Esophagus (tissue), 2 donors: ENCODE data around the gene HKDC1. TPM values are rescaled to one million over a fixed set of nuclear protein-coding genes. Genes with fewer than 3 reads are reported as not detected.
"Not testable (repeated sequence)": the region's sequence is repeated elsewhere in the genome, so short reads cannot be mapped to it uniquely, and the experiment has no call there.

ENCODE experiments used
- H3K27ac ChIP-seq, 2 donors: one replicate each; pipeline ENCODE4 v1.5.1; 2013; ENCODE audit warnings: low read depth in 2 of 2, mild to moderate bottlenecking in 2 of 2, inconsistent platforms in 1 of 2, low read length in 1 of 2, moderate library complexity in 1 of 2
- H3K27me3 ChIP-seq, 2 donors: one replicate each; pipeline ENCODE4 v1.6.1; 2013; ENCODE audit warnings: low read length in 2 of 2, control low read depth in 1 of 2, mild to moderate bottlenecking in 1 of 2; ENCODE audit not compliant: insufficient read depth in 2 of 2, control insufficient read depth in 1 of 2
- H3K36me3 ChIP-seq, 2 donors: one replicate each; pipeline ENCODE4 v1.6.1; 2013; ENCODE audit warnings: low read length in 1 of 2; ENCODE audit not compliant: control insufficient read depth in 2 of 2, insufficient read depth in 2 of 2
- H3K4me1 ChIP-seq, 2 donors: one replicate each; pipeline ENCODE4 v1.6.1; 2013; ENCODE audit warnings: low read length in 1 of 2; ENCODE audit not compliant: control insufficient read depth in 2 of 2, insufficient read depth in 2 of 2
- H3K4me3 ChIP-seq, 2 donors: one replicate each; pipeline ENCODE4 v1.5.1; 2013; ENCODE audit warnings: low read length in 2 of 2, mild to moderate bottlenecking in 2 of 2, low read depth in 1 of 2, moderate library complexity in 1 of 2
- H3K9me3 ChIP-seq, 2 donors: one replicate each; pipeline ENCODE4 v1.6.1; 2013; ENCODE audit warnings: mild to moderate bottlenecking in 2 of 2, low read depth in 1 of 2, low read length in 1 of 2, moderate library complexity in 1 of 2; ENCODE audit not compliant: control insufficient read depth in 2 of 2, insufficient read depth in 1 of 2
- whole genome bisulfite sequencing, 2 donors: extraction: QIAGEN DNeasy Blood & Tissue Kit; methylation state at CpG; one replicate each; pipeline ENCODE4 v1.1.7; 2013; 5-methylcytosine and 5-hydroxymethylcytosine counted together
- polyA plus RNA-seq, 2 donors: library from polyadenylated mRNA; stranded (reverse); fragments of 200-250 nt; gene quantifications; one replicate each; pipeline ENCODE4 v1.2.3, GENCODE V29; 2013
- donor health status: healthy with polysubstance abuse.
- donor health status: Bipolar disorder and iron deficiency.

HKDC1 gene
- polyA plus RNA-seq, 2 donors: 0.12 TPM

DNA sequence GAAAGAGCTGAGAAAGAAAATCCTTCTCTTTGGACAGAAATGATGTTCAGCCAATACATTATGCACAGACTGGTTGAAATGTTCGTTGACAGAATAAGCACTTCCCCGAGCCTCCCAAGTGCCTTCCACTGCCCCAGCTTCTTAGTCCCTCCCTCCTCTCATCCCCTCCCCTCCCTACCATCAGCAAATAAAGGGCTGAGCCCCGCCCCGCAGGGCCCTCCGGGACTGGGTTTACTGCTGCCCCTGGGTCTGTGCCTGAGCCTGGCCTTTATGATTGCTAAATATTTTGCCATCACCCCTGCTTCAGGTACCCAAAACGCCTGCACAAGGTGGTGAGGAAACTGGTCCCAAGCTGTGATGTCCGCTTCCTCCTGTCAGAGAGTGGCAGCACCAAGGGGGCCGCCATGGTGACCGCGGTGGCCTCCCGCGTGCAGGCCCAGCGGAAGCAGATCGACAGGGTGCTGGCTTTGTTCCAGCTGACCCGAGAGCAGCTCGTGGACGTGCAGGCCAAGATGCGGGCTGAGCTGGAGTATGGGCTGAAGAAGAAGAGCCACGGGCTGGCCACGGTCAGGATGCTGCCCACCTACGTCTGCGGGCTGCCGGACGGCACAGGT lies 28.1 kb downstream of the HKDC1 start:
- no peaks in the 10 kb centered on the region for H3K9me3 ChIP-seq
- WGBS, 2 donors: 85% methylated on average over 24 of the region's 24 CpGs
- no peak overlapping the region for H3K4me3 ChIP-seq
- no peaks in the 10 kb centered on the region for H3K4me1 ChIP-seq
- no peaks in the 10 kb centered on the region for H3K36me3 ChIP-seq
- H3K27me3 ChIP-seq: no peaks in the 10 kb centered on the region
- H3K27ac ChIP-seq: no peak overlapping the region

- Histone ChIP-seq H3K27ac (no peak overlapping the region), H3K4me3 (no peak overlapping the region), H3K9me3 (no peaks in the 10 kb centered on the region), H3K36me3 (no peaks in the 10 kb centered on the region), H3K4me1 (no peaks in the 10 kb centered on the region), H3K27me3 (no peaks in the 10 kb centered on the region)
- WGBS, 2 donors: 94 to 95% methylated on average over 14 of the region's 14 CpGs
These were observed 29.9 kb downstream of the HKDC1 start for GRCh38 chr10:69250041-69250440.

GRCh38 chr10:69251417-69251816 lies 31.3 kb downstream of the HKDC1 start:
- not testable (repeated sequence) for H3K36me3 ChIP-seq, H3K27ac ChIP-seq, H3K4me1 ChIP-seq, H3K9me3 ChIP-seq, H3K4me3 ChIP-seq, H3K27me3 ChIP-seq
- 87 to 93% methylated on average over 2 of the region's 2 CpGs for WGBS, 2 donors

DNA sequence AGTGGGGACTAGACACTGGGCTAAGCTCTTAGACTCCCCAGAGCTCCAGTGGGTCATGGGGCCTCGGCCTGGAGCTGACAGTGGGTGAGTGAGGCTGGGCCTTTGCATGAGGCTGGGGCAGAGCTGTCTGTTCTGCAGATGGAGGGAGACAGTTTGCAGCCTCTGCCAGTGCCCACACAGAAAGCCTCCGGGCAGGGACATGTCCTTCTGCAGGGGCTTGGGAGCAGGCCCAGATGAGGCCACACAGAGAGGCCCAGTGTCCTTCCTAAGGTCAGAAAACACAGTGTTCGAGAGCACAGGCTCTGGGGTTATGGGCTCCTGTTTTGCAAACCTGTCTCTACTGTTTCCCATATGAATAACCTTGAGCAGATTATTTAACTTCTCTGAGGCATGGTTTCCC lies 33.0 kb downstream of the HKDC1 start:
- Histone ChIP-seq H3K9me3 (no peaks in the 10 kb centered on the region), H3K4me3 (no peak overlapping the region), H3K4me1 (peaks cover 0 to 2% of the 10 kb centered on the region in 2 donors), H3K27me3 (no peaks in the 10 kb centered on the region), H3K36me3 (no peaks in the 10 kb centered on the region), H3K27ac (no peak overlapping the region)
- WGBS, 2 donors: 77 to 88% methylated on average over 3 of the region's 3 CpGs

DNA sequence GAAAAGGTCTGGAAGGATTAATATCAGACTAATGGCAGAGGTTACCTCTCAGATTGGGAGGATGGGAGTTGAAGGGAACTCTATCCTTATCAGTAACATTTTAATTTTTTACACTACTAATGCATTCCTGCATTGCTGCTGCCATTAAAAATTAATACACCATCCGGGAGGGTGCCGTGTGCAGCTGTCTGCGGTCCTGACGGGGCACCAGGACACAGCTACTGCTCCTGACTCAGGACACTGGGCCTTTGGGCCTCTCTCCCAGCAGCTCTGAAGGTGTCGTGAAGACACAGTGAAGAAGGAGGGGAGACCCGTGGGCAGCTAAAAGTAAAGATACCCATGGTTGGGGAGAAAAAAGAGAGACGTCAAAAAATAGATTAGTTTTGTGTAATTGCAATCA lies 34.7 kb downstream of the HKDC1 start:
- Histone ChIP-seq H3K36me3 (no peaks in the 10 kb centered on the region), H3K4me3 (no peak overlapping the region), H3K27ac (no peak overlapping the region), H3K27me3 (no peaks in the 10 kb centered on the region), H3K4me1 (peaks cover 0 to 2% of the 10 kb centered on the region in 2 donors), H3K9me3 (no peaks in the 10 kb centered on the region)
- WGBS, 2 donors: 68 to 78% methylated on average over 7 of the region's 7 CpGs

DNA sequence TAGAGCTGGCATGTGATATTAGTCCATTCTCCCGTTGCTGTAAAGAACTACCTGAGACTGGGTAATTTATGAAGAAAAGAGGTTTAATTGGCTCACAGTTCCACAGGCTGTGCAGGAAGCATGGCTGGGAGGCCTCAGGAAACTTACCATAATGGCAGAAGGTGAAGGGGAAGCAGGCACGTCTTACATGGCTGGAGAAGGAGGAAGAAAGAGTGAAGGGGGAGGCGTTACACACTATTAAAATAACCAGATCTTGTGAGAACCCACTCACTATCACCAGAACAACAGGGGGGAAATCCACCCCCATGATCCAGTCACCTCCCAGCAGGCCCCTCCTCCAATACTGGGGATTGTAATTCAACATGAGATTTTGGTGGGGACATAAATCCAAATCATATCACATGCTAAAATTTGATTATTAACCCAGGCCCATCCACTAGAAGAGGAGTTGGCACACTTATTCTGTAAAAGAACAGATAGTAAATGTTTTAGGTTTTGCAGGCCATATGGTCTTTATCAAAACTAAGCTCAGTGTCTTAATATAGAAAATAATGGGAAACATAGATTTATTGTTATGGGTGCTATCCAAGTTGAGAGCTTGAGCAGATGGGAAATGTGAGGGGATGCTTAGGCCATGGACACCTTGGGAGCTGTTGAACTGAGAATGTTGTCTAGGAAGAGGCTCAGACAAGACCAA lies 39.6 kb downstream of the HKDC1 start:
- peaks cover 0 to 2% of the 10 kb centered on the region in 2 donors for H3K4me1 ChIP-seq
- WGBS, 2 donors: 81 to 86% methylated on average over 3 of the region's 3 CpGs

GRCh38 chr10:69261184-69261583 lies 41.1 kb downstream of the HKDC1 start:
- no peaks in the 10 kb centered on the region for H3K27me3 ChIP-seq
- no peaks in the 10 kb centered on the region for H3K9me3 ChIP-seq
- no peak overlapping the region for H3K4me3 ChIP-seq
- H3K36me3 ChIP-seq: no peaks in the 10 kb centered on the region
- H3K27ac ChIP-seq: no peak overlapping the region
- 88 to 91% methylated on average over 8 of the region's 8 CpGs for WGBS, 2 donors
- peaks cover 0 to 2% of the 10 kb centered on the region in 2 donors for H3K4me1 ChIP-seq

More for the DNA sequence above, 39.6 kb downstream of the HKDC1 start:
- Histone ChIP-seq H3K9me3 (no peaks in the 10 kb centered on the region), H3K27ac (no peak overlapping the region), H3K27me3 (no peaks in the 10 kb centered on the region), H3K4me3 (no peak overlapping the region), H3K36me3 (no peaks in the 10 kb centered on the region)

DNA sequence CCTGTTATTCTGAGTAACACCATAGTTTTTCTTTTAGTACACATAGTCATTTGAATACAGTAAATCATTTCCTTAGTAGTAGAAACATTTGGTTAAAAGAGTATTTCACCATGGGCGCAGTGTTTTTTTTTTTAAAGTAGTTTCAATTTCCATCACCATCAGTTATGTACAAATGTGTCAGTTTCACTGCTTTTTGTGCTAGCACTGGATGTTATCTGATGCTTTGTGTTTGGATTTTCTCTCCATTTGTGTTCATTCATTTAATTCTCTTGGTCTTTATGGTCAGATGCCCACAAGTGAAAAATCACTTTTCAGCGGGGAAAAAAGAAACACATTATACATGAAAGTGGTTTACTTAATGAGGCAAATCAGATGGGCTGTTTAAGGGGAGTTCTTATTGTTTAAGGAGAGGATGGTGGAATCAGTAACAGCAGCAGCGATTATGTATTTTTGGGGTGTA lies 42.2 kb downstream of the HKDC1 start:
- H3K4me3 ChIP-seq: no peak overlapping the region
- H3K9me3 ChIP-seq: no peaks in the 10 kb centered on the region
- WGBS, 2 donors: 65 to 74% methylated on average over 3 of the region's 3 CpGs
- no peaks in the 10 kb centered on the region for H3K4me1 ChIP-seq
- H3K36me3 ChIP-seq: no peaks in the 10 kb centered on the region
- no peaks in the 10 kb centered on the region for H3K27me3 ChIP-seq
- no peak overlapping the region for H3K27ac ChIP-seq

DNA sequence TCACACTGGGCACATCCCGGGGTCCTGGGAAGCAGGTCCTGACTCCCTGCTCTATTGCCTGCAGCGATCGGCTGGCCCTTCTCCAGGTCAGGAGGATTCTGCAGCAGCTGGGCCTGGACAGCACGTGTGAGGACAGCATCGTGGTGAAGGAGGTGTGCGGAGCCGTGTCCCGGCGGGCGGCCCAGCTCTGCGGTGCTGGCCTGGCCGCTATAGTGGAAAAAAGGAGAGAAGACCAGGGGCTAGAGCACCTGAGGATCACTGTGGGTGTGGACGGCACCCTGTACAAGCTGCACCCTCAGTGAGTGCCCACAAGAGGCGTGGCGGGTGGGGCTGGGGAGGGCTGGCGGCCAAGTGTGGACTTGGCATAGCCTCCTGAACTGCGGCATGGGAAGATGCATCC lies 45.4 kb downstream of the HKDC1 start:
- no peak overlapping the region for H3K27ac ChIP-seq
- 87 to 89% methylated on average over 17 of the region's 17 CpGs for WGBS, 2 donors
- H3K4me1 ChIP-seq: no peaks in the 10 kb centered on the region
- no peaks in the 10 kb centered on the region for H3K36me3 ChIP-seq
- no peaks in the 10 kb centered on the region for H3K9me3 ChIP-seq
- H3K4me3 ChIP-seq: no peak overlapping the region
- no peaks in the 10 kb centered on the region for H3K27me3 ChIP-seq
